H1 (cell line): ENCODE measurements around the gene SLC27A5. TPM values are rescaled to one million over a fixed set of nuclear protein-coding genes. Genes with fewer than 3 reads are reported as not detected.

ENCODE experiments used
- CTCF ChIA-PET: fragments of 300-600 bp; sonication (Branson Sonifier 250); formaldehyde crosslinking; loops from one replicate; lab custom pipeline; 2021; ENCODE audit not compliant: partially characterized antibody; lab: Charles Lee
- POLR2A ChIA-PET: fragments of 300-600 bp; sonication (Branson Sonifier 250); formaldehyde crosslinking; loops from one replicate; lab custom pipeline; 2021; ENCODE audit warnings: inconsistent platforms; ENCODE audit not compliant: partially characterized antibody; lab: Charles Lee
- DNase-seq, 2 experiments: peaks; one replicate each; pipeline versions ENCODE4 v3.0.0 to v3.0.0-alpha.2; 2010 to 2022; ENCODE audit warnings: low spot score in 2 of 2, low read depth in 1 of 2, mixed read lengths in 1 of 2
- FAIRE-seq: peaks from 2 replicates; lab custom pipeline; 2011; peaks lifted over from hg19 to GRCh38; lab: Jason Lieb, UNC
- H2AFZ ChIP-seq: 2 replicates; pipeline ENCODE4 v1.8.1; 2012; ENCODE audit warnings: low read length, inconsistent platforms
- H2AK5ac ChIP-seq: 2 replicates; pipeline ENCODE4 v1.6.1; 2013; ENCODE audit warnings: low read depth, low read length
- H2BK120ac ChIP-seq: replicated peaks from 2 replicates; pipeline ENCODE3; 2013; ENCODE audit warnings: low read depth, low read length, inconsistent platforms
- H2BK12ac ChIP-seq: 2 replicates; pipeline ENCODE4 v1.6.1; 2013; ENCODE audit warnings: low read depth, low read length
- H2BK15ac ChIP-seq: 2 replicates; pipeline ENCODE4 v1.6.1; 2013; ENCODE audit warnings: low read length
- H2BK20ac ChIP-seq: 2 replicates; pipeline ENCODE4 v1.6.1; 2013; ENCODE audit warnings: low read length
- H2BK5ac ChIP-seq: 2 replicates; pipeline ENCODE4 v1.6.1; 2013; ENCODE audit warnings: low read depth, low read length
- H3K14ac ChIP-seq: 2 replicates; pipeline ENCODE4 v1.6.1; 2013; ENCODE audit warnings: inconsistent platforms; ENCODE audit not compliant: insufficient read length
- H3K18ac ChIP-seq: 2 replicates; pipeline ENCODE4 v1.6.1; 2013; ENCODE audit warnings: low read length; ENCODE audit errors: extremely low read depth
- H3K23ac ChIP-seq: 2 replicates; pipeline ENCODE4 v1.6.1; 2013; ENCODE audit warnings: inconsistent platforms; ENCODE audit not compliant: insufficient read length
- H3K23me2 ChIP-seq: 2 replicates; pipeline ENCODE4 v1.6.1; 2013; ENCODE audit warnings: low read depth, low read length
- H3K27ac ChIP-seq: 2 replicates; pipeline ENCODE4 v1.6.1; 2011; ENCODE audit warnings: low read depth, low read length, inconsistent platforms
- H3K27me3 ChIP-seq, 4 experiments: replicated peaks in 1 of 4; 1 replicate in 1 of 4; 2 replicates in 3 of 4; pipeline versions ENCODE4 v1.6.1 to v1.8.1; 2011 to 2013; ENCODE audit warnings: low read length in 3 of 4, mild to moderate bottlenecking in 3 of 4, inconsistent platforms in 2 of 4, mixed read lengths in 2 of 4, moderate library complexity in 1 of 4; ENCODE audit not compliant: control insufficient read depth in 3 of 4, insufficient read depth in 3 of 4; ENCODE audit errors: extremely low read depth in 1 of 4
- H3K36me3 ChIP-seq, 4 experiments: 2 replicates each; pipeline versions ENCODE4 v1.6.1 to v1.8.1; 2011 to 2013; ENCODE audit warnings: mild to moderate bottlenecking in 4 of 4, low read length in 3 of 4, moderate library complexity in 2 of 4, control low read depth in 1 of 4, inconsistent platforms in 1 of 4; ENCODE audit not compliant: insufficient read depth in 4 of 4, control insufficient read depth in 2 of 4
- H3K4ac ChIP-seq: replicated peaks from 2 replicates; pipeline ENCODE3; 2013; ENCODE audit warnings: low read length, low read depth, mixed read lengths, inconsistent platforms; ENCODE audit not compliant: insufficient read length
- H3K4me1 ChIP-seq, 4 experiments: replicated peaks in 1 of 4; 1 replicate in 1 of 4; 2 replicates in 3 of 4; pipeline versions ENCODE4 v1.6.1 to v1.8.1; 2011 to 2013; ENCODE audit warnings: low read length in 3 of 4, inconsistent platforms in 2 of 4, mixed read lengths in 1 of 4; ENCODE audit not compliant: insufficient read depth in 4 of 4, control insufficient read depth in 3 of 4
- H3K4me2 ChIP-seq, 2 experiments: 2 replicates each; pipeline versions ENCODE4 v1.6.1 to v1.8.1; 2011 to 2013; ENCODE audit warnings: low read depth in 2 of 2, low read length in 2 of 2, control low read depth in 1 of 2, inconsistent platforms in 1 of 2, mild to moderate bottlenecking in 1 of 2; ENCODE audit not compliant: insufficient read depth in 1 of 2
- H3K4me3 ChIP-seq, 4 experiments: fragments of 200-600, 300-600 bp in 1 of 4; sonication (generic), shearing (Covaris generic), sonication (Bioruptor Twin) in 1 of 4; 2 replicates each; pipeline versions ENCODE4 v1.5.1 to v1.8.1; 2011 to 2016; ENCODE audit warnings: low read length in 4 of 4, low read depth in 3 of 4, control low read depth in 2 of 4, inconsistent platforms in 2 of 4, mild to moderate bottlenecking in 2 of 4, mixed read lengths in 1 of 4, moderate library complexity in 1 of 4; ENCODE audit not compliant: insufficient read depth in 2 of 4; ENCODE audit errors: extremely low read depth in 1 of 4
- H3K56ac ChIP-seq: replicated peaks from 2 replicates; pipeline ENCODE3; 2013; ENCODE audit warnings: low read depth, mild to moderate bottlenecking, mixed read lengths, low read length, inconsistent platforms; ENCODE audit not compliant: insufficient read length
- H3K79me1 ChIP-seq: 2 replicates; pipeline ENCODE4 v1.6.1; 2013; ENCODE audit warnings: low read depth, low read length, control low read depth
- H3K79me2 ChIP-seq, 2 experiments: 2 replicates each; pipeline versions ENCODE4 v1.6.1 to v1.8.1; 2012 to 2013; ENCODE audit warnings: low read length in 2 of 2, mild to moderate bottlenecking in 2 of 2, inconsistent platforms in 1 of 2; ENCODE audit not compliant: insufficient read depth in 2 of 2, control insufficient read depth in 1 of 2
- H3K9ac ChIP-seq, 4 experiments: replicated peaks in 1 of 4; 1 replicate in 1 of 4; 2 replicates in 3 of 4; pipeline versions ENCODE4 v1.6.1 to v1.8.1; 2011 to 2013; ENCODE audit warnings: low read depth in 3 of 4, low read length in 3 of 4, control low read depth in 2 of 4, mild to moderate bottlenecking in 2 of 4, moderate library complexity in 2 of 4, inconsistent platforms in 1 of 4; ENCODE audit errors: extremely low read depth in 1 of 4
- H3K9me3 ChIP-seq, 2 experiments: 2 replicates each; pipeline versions ENCODE4 v1.6.1 to v1.8.1; 2012 to 2013; ENCODE audit warnings: mild to moderate bottlenecking in 2 of 2, moderate library complexity in 2 of 2, control low read depth in 1 of 2, inconsistent platforms in 1 of 2, low read depth in 1 of 2, low read length in 1 of 2, mixed read lengths in 1 of 2; ENCODE audit not compliant: insufficient read depth in 2 of 2
- H4K20me1 ChIP-seq, 2 experiments: replicated peaks in 1 of 2; 2 replicates each; pipeline versions ENCODE3 to v1.8.1; 2011 to 2013; ENCODE audit warnings: inconsistent platforms in 2 of 2, low read length in 2 of 2, mild to moderate bottlenecking in 1 of 2; ENCODE audit not compliant: insufficient read depth in 2 of 2, control insufficient read depth in 1 of 2
- H4K5ac ChIP-seq: 2 replicates; pipeline ENCODE4 v1.6.1; 2013; ENCODE audit warnings: low read length, low read depth, mixed read lengths, inconsistent platforms; ENCODE audit not compliant: insufficient read length
- H4K8ac ChIP-seq: 2 replicates; pipeline ENCODE4 v1.8.0; 2013; ENCODE audit warnings: mild to moderate bottlenecking, moderate library complexity, low read length, inconsistent platforms; ENCODE audit not compliant: insufficient read depth; ENCODE audit errors: extremely low read depth
- H4K91ac ChIP-seq: replicated peaks from 2 replicates; pipeline ENCODE3; 2013; ENCODE audit warnings: low read length, mixed read lengths, inconsistent platforms; ENCODE audit not compliant: insufficient read length
- ASH2L ChIP-seq: fragments of 200-600, 300-600 bp; sonication (generic); IDR thresholded peaks from one replicate; pipeline ENCODE4 v1.7.1; 2017; ENCODE audit warnings: low read length
- CREB1 ChIP-seq: IDR thresholded peaks from 2 replicates; pipeline ENCODE4 v1.6.1; 2012; ENCODE audit warnings: inconsistent platforms
- CTBP2 ChIP-seq: IDR thresholded peaks from 2 replicates; pipeline ENCODE4 v1.7.0; 2011; ENCODE audit warnings: borderline replicate concordance, mild to moderate bottlenecking, moderate library complexity, mixed read lengths, low read length; ENCODE audit not compliant: insufficient read depth, insufficient read length
- EP300 ChIP-seq, 2 experiments: IDR thresholded peaks; 1 replicate in 1 of 2; 2 replicates in 1 of 2; pipeline ENCODE4 v1.6.1; 2011 to 2012; ENCODE audit warnings: low read depth in 2 of 2, low read length in 2 of 2, mild to moderate bottlenecking in 2 of 2, borderline replicate concordance in 1 of 2, inconsistent platforms in 1 of 2, moderate library complexity in 1 of 2
- GABPA ChIP-seq: IDR thresholded peaks from 2 replicates; pipeline ENCODE4 v1.6.1; 2011; ENCODE audit warnings: mild to moderate bottlenecking, low read length, moderate library complexity, borderline replicate concordance; ENCODE audit not compliant: insufficient read depth
- HDAC6 ChIP-seq: IDR thresholded peaks from one replicate; pipeline ENCODE4 v1.7.1; 2012; ENCODE audit warnings: low read depth, mild to moderate bottlenecking, inconsistent platforms, low read length, moderate library complexity
- KDM4A ChIP-seq: IDR thresholded peaks from one replicate; pipeline ENCODE4 v1.7.1; 2012; ENCODE audit warnings: low read depth, mild to moderate bottlenecking, moderate library complexity, low read length, inconsistent platforms; ENCODE audit not compliant: severe bottlenecking
- PHF8 ChIP-seq: fragments of 200-600 bp; sonication (generic); conservative IDR thresholded peaks from 2 replicates; pipeline ENCODE4 v1.7.1; 2012; ENCODE audit warnings: low read depth, mild to moderate bottlenecking, inconsistent platforms, low read length, moderate library complexity
- POLR2A ChIP-seq, 2 experiments: IDR thresholded peaks; 1 replicate in 1 of 2; 2 replicates in 1 of 2; pipeline ENCODE4 v1.6.1; 2011; ENCODE audit warnings: low read depth in 2 of 2, low read length in 2 of 2, mild to moderate bottlenecking in 2 of 2; ENCODE audit errors: control extremely low read depth in 1 of 2
- RAD21 ChIP-seq, 2 experiments: IDR thresholded peaks in 1 of 2; conservative IDR thresholded peaks in 1 of 2; 2 replicates each; pipeline ENCODE4 v1.6.1; 2011; ENCODE audit warnings: low read depth in 2 of 2, low read length in 2 of 2, improper control_type of control experiment in 1 of 2, inconsistent platforms in 1 of 2, mild to moderate bottlenecking in 1 of 2, moderate library complexity in 1 of 2
- SIRT6 ChIP-seq: IDR thresholded peaks from one replicate; pipeline ENCODE4 v1.7.1; 2012; ENCODE audit warnings: low read length, inconsistent platforms
- TAF1 ChIP-seq: IDR thresholded peaks from 2 replicates; pipeline ENCODE4 v1.6.1; 2011; ENCODE audit warnings: mild to moderate bottlenecking, low read depth, low read length
- TAF7 ChIP-seq: optimal IDR thresholded peaks from 2 replicates; pipeline ENCODE3; 2011; ENCODE audit warnings: low read depth, mild to moderate bottlenecking, inconsistent platforms, low read length, moderate library complexity, borderline replicate concordance
- TEAD4 ChIP-seq: IDR thresholded peaks from 2 replicates; pipeline ENCODE4 v1.6.1; 2012; ENCODE audit warnings: low read depth, low read length, inconsistent platforms, mixed read lengths
- WGBS, 2 experiments: shearing (Covaris generic) in 1 of 2; methylation state at CpG; one replicate each; pipeline versions ENCODE4 v1.1.6 to v1.1.7; 2013 to 2015; ENCODE audit warnings: low lambda C conversion rate in 2 of 2, mixed read lengths in 2 of 2, inconsistent platforms in 1 of 2, low coverage in 1 of 2, missing lambda C conversion rate in 1 of 2; ENCODE audit not compliant: insufficient replicate concordance in 2 of 2, insufficient coverage in 1 of 2, insufficient read length in 1 of 2; ENCODE audit errors: extremely low coverage in 1 of 2, missing lambda C conversion rate in 1 of 2; 5-methylcytosine and 5-hydroxymethylcytosine counted together
- polyA plus RNA-seq, 7 experiments: library from polyadenylated mRNA; depleted of rRNA in 3 of 7; stranded (reverse) in 5 of 7; unstranded in 2 of 7; fragments of >200 nt in 5 of 7; fragments of 200-250 nt in 2 of 7; gene quantifications; 1 replicate in 5 of 7; 2 replicates in 1 of 7; 4 replicates in 1 of 7; pipeline versions ENCODE4 v1.2.1 to v1.2.3, GENCODE V29; 2011 to 2013; ENCODE audit warnings: missing spikeins in 2 of 7, mixed read lengths in 2 of 7
- total RNA-seq: library from RNA; stranded (reverse); fragmentation: NEBNext Ultra II Directional; extraction: Animal tissue kit (Norgen Biotek cat#: 25700); gene quantifications from 2 replicates; pipeline ENCODE4 v1.2.1, GENCODE V29; 2021

SLC27A5 gene
- total and polyA plus RNA-seq, 2 of the 8 experiments (the other 6 are each of a cell fraction or from before 2014, with no cell fraction given), result 25.1 to 80.5 TPM

DNA sequence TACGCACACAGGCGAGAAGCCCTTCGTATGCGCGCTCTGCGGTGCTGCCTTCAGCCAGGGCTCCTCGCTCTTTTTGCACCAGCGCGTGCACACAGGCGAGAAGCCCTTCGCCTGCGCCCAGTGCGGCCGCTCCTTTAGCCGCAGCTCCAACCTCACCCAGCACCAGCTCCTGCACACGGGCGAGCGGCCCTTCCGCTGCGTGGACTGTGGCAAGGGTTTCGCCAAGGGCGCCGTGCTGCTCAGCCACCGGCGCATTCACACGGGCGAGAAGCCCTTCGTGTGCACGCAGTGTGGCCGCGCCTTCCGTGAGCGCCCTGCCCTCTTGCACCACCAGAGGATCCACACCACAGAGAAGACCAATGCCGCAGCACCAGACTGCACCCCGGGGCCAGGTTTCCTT, 55.7 kb downstream of the SLC27A5 start:
- Histone ChIP-seq H4K20me1 (no peaks in the 10 kb centered on the region), H2BK5ac (no peak overlapping the region), H3K9me3 (no peaks in the 10 kb centered on the region), H4K5ac (no peak overlapping the region), H3K27me3 (peaks cover 0 to 3% (median under 1%) of the 10 kb centered on the region in 4 experiments; a peak in 2 of 7 replicates), H3K27ac (no peak overlapping the region), H3K4me1 (no peaks in the 10 kb centered on the region), H3K79me1 (no peaks in the 10 kb centered on the region), H3K4ac (no peak overlapping the region), H2BK20ac (no peak overlapping the region), H2BK12ac (no peak overlapping the region), H3K36me3 (peaks cover 0 to 5% (median 2%) of the 10 kb centered on the region in 4 experiments; a peak in 3 of 8 replicates), H3K18ac (no peak overlapping the region), H3K4me2 (no peak overlapping the region), H3K14ac (no peak overlapping the region), H4K8ac (no peak overlapping the region), H2BK15ac (no peak overlapping the region), H3K56ac (no peak overlapping the region), H2AFZ (no peak overlapping the region), H3K4me3 (no peak overlapping the region), H4K91ac (no peak overlapping the region), H3K9ac (no peak overlapping the region), H3K23ac (no peak overlapping the region), H2BK120ac (no peak overlapping the region), H3K23me2 (peaks cover 4% of the 10 kb centered on the region; the same call in 1 of the 2 replicates), H2AK5ac (no peak overlapping the region), H3K79me2 (no peaks in the 10 kb centered on the region; a peak in 1 of 4 replicates)
- 98% methylated on average over 13 of the region's 35 CpGs; no CpG with 5 or more reads in 1 of the 2 experiments for WGBS, 2 experiments
- ChIA-PET POLR2A (interaction anchor here (0.5 to 1.1 kb wide), 3 partner anchors 10 to 464 kb away, joined by 3 read pairs; no protein-coding TSS in a partner anchor), CTCF (interaction anchor here (0.6 to 1.1 kb wide), 2 partner anchors 64 to 365 kb away, joined by 3 to 4 read pairs; no protein-coding TSS in a partner anchor)
- FAIRE-seq (no peak), DNase-seq (no peak)
- TF ChIP-seq EP300 (IDR thresholded peaks at IDR 0.05; ENCODE audit: borderline replicate concordance in 1 of 2, low read depth in 2 of 2, low read length in 2 of 2) (no peak), HDAC6 (no peak), SIRT6 (no peak), PHF8 (no peak), ASH2L (no peak), TAF1 (no peak), RAD21 (IDR thresholded peaks at IDR 0.05 in 1 of 2, conservative IDR thresholded peaks at IDR 0.05 in 1 of 2; ENCODE audit: low read depth in 2 of 2, low read length in 2 of 2) (no peak), TAF7 (no peak), TEAD4 (no peak), POLR2A (IDR thresholded peaks at IDR 0.05; ENCODE audit: control extremely low read depth in 1 of 2, low read depth in 2 of 2, low read length in 2 of 2) (no peak), CREB1 (no peak), GABPA (no peak), CTBP2 (no peak), KDM4A (no peak)
